Measurements from ENCODE around the gene C12orf57. TPM values are rescaled to one million over a fixed set of nuclear protein-coding genes. Genes with fewer than 3 reads are reported as not detected.

The C12orf57 gene
- total and polyA plus RNA-seq, 2 of the 13 experiments (the other 11 are each of a cell fraction or from before 2014, with no cell fraction given) = 84.0 to 287 TPM

GRCh38 chr12:6943722-6944380 is at the start of gene C12orf57, which contains the start of gene RNU7-1 (continued):
- TF ChIP-seq ZNF646 (CRISPR knock-in tag; IDR thresholded peaks at IDR 0.05) (no peak), JUND (CRISPR knock-in tag; IDR thresholded peaks at IDR 0.05) (no peak), ZNF589 (CRISPR knock-in tag; conservative IDR thresholded peaks at IDR 0.05) (peak; percentile 93), ZNF235 (CRISPR knock-in tag; IDR thresholded peaks at IDR 0.05; ENCODE audit: borderline replicate concordance) (no peak), CENPT (CRISPR knock-in tag; IDR thresholded peaks at IDR 0.05; ENCODE audit: low read depth) (peak; percentile 5; the same call in 1 of the 2 replicates), NFAT5 (CRISPR knock-in tag; IDR thresholded peaks at IDR 0.05) (no peak), ZNF703 (CRISPR knock-in tag; IDR thresholded peaks at IDR 0.05; ENCODE audit: borderline replicate concordance) (peak; percentile 83), RXRB (CRISPR knock-in tag; IDR thresholded peaks at IDR 0.05; ENCODE audit: borderline replicate concordance) (peak; percentile 87), IRF2 (CRISPR knock-in tag; IDR thresholded peaks at IDR 0.05) (peak; percentile 90), ZNF770 (CRISPR knock-in tag; IDR thresholded peaks at IDR 0.05) (no peak)
- TF ChIP-seq, protein P1, sequence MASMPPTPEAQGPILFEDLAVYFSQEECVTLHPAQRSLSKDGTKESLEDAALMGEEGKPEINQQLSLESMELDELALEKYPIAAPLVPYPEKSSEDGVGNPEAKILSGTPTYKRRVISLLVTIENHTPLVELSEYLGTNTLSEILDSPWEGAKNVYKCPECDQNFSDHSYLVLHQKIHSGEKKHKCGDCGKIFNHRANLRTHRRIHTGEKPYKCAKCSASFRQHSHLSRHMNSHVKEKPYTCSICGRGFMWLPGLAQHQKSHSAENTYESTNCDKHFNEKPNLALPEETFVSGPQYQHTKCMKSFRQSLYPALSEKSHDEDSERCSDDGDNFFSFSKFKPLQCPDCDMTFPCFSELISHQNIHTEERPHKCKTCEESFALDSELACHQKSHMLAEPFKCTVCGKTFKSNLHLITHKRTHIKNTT (CRISPR knock-in tag; IDR thresholded peaks at IDR 0.05) = no peak
